Kidney (tissue), 14 donors: ENCODE measurements around the gene RANBP3. TPM values are rescaled to one million over a fixed set of nuclear protein-coding genes. Genes with fewer than 3 reads are reported as not detected.
A peak's percentile ranks its signal among the peaks of the same experiment; 100 is the strongest.

ENCODE experiments used
- DNase-seq, 5 donors: peaks; one replicate each; pipeline ENCODE4 v3.0.0-alpha.2; 2013 to 2020
- FAIRE-seq: peaks from 2 replicates; lab custom pipeline; 2012; peaks lifted over from hg19 to GRCh38; lab: Jason Lieb, UNC
- H3K27ac ChIP-seq, 2 donors: one replicate each; pipeline ENCODE4 v1.7.0; 2013; ENCODE audit warnings: low read depth in 2 of 2, low read length in 2 of 2, inconsistent platforms in 1 of 2
- H3K27me3 ChIP-seq: one replicate; pipeline ENCODE4 v1.7.1; 2013; ENCODE audit warnings: low read length, inconsistent platforms; ENCODE audit not compliant: control insufficient read depth, insufficient read depth
- H3K36me3 ChIP-seq, 3 donors: one replicate each; pipeline versions ENCODE4 v1.7.0 to v1.7.1; 2013; ENCODE audit warnings: low read length in 3 of 3, control low read depth in 1 of 3, inconsistent platforms in 1 of 3; ENCODE audit not compliant: insufficient read depth in 3 of 3, control insufficient read depth in 2 of 3
- H3K4me1 ChIP-seq, 3 donors: one replicate each; pipeline versions ENCODE4 v1.7.0 to v1.7.1; 2013; ENCODE audit warnings: low read length in 3 of 3, inconsistent platforms in 1 of 3, low read depth in 1 of 3; ENCODE audit not compliant: control insufficient read depth in 2 of 3, insufficient read depth in 2 of 3
- H3K4me3 ChIP-seq, 3 donors: one replicate each; pipeline versions ENCODE4 v1.7.0 to v1.8.1; 2013; ENCODE audit warnings: low read length in 3 of 3, control low read depth in 1 of 3, inconsistent platforms in 1 of 3
- H3K9ac ChIP-seq, 3 donors: one replicate each; pipeline versions ENCODE4 v1.7.0 to v1.7.1; 2013; ENCODE audit warnings: low read length in 3 of 3, control low read depth in 1 of 3, inconsistent platforms in 1 of 3
- H3K9me3 ChIP-seq, 3 donors: one replicate each; pipeline versions ENCODE4 v1.7.0 to v1.7.1; 2013; ENCODE audit warnings: low read length in 3 of 3, control low read depth in 1 of 3, inconsistent platforms in 1 of 3; ENCODE audit not compliant: control insufficient read depth in 2 of 3, insufficient read depth in 1 of 3
- CTCF ChIP-seq: IDR thresholded peaks from 3 replicates; pipeline ENCODE4 v1.5.1; 2012; ENCODE audit warnings: mild to moderate bottlenecking, moderate library complexity, borderline replicate concordance; ENCODE audit not compliant: insufficient read depth; ENCODE audit errors: extremely low read depth
- intact Hi-C: fragments of 100-400 bp; cut with DNase I; formaldehyde crosslinking; loops from one replicate; pipeline ENCODE4 v1.11.1; 2022
- polyA plus RNA-seq: library from polyadenylated mRNA; stranded (reverse); fragments of 350-450 nt; fragmentation: Illumina TruSeq; extraction: RNeasy Lipid Tissue Mini Kit (QIAGEN cat#74804); gene quantifications from one replicate; pipeline ENCODE4 v1.2.3, GENCODE V29; 2014; ENCODE audit warnings: low read depth, low replicate concordance; ENCODE audit not compliant: insufficient read depth
- total RNA-seq: library from RNA; stranded (reverse); fragmentation: NEBNext Ultra II Directional; extraction: Animal tissue kit (Norgen Biotek cat#: 25700); gene quantifications from one replicate; pipeline ENCODE4 v1.2.1, GENCODE V29; 2021
- donor health status: control.
- donor health status: control.
- donor health status: control.
- donor health status: control.
- donor health status: control.
- donor health status: DM: yes; HTN: yes; CAD: no.
- donor health status: Normal renal cell carcinoma (clear cell type).

RANBP3 gene
- total and polyA plus RNA-seq, 2 donors from 2014 or later = 33.7 to 69.7 TPM

GRCh38 chr19:5978606-5979552 is 939 bp upstream of the RANBP3 start:
- peaks cover 0 to 6% (median 2%) of the 10 kb centered on the region in 3 donors for H3K36me3 ChIP-seq
- TF ChIP-seq CTCF = no peak
- FAIRE-seq = no peak
- intact Hi-C loops = no loop called here
- H3K4me1 ChIP-seq = peaks cover 0 to 21% (median 15%) of the 10 kb centered on the region in 3 donors
- H3K27ac ChIP-seq = peak overlapping the region; percentile 80 to 83
- H3K9ac ChIP-seq = peak overlapping the region; percentile 22 to 60 (median 51)
- H3K4me3 ChIP-seq = peak overlapping the region; percentile 38 to 63 (median 51)
- no peak for DNase-seq
- no peaks in the 10 kb centered on the region for H3K27me3 ChIP-seq
- no peaks in the 10 kb centered on the region for H3K9me3 ChIP-seq

GRCh38 chr19:5977222-5977784 is 637 bp downstream of the RANBP3 start:
- intact Hi-C loops = no loop called here
- FAIRE-seq (no peak), DNase-seq (no peak)
- peak overlapping the region; percentile 74 to 80 for H3K27ac ChIP-seq
- no peaks in the 10 kb centered on the region for H3K9me3 ChIP-seq
- peak overlapping the region; percentile 68 to 76 (median 75) for H3K4me3 ChIP-seq
- peak overlapping the region; percentile 38 to 92 (median 43) for H3K9ac ChIP-seq
- no peak for TF ChIP-seq CTCF
- peaks cover 0 to 6% (median 2%) of the 10 kb centered on the region in 3 donors for H3K36me3 ChIP-seq
- H3K27me3 ChIP-seq = no peaks in the 10 kb centered on the region
- peaks cover 0 to 21% (median 15%) of the 10 kb centered on the region in 3 donors for H3K4me1 ChIP-seq

GRCh38 chr19:5976768-5977167 is 1.2 kb downstream of the RANBP3 start:
- no peak for TF ChIP-seq CTCF
- DNase-seq = peak in 1 of 5 donors; percentile 37
- Histone ChIP-seq H3K9me3 (no peaks in the 10 kb centered on the region), H3K4me1 (peaks cover 0 to 21% (median 15%) of the 10 kb centered on the region in 3 donors), H3K27me3 (no peaks in the 10 kb centered on the region), H3K36me3 (peaks cover 0 to 6% (median 2%) of the 10 kb centered on the region in 3 donors), H3K9ac (peak overlapping the region; percentile 7 to 43 (median 38)), H3K27ac (no peak overlapping the region), H3K4me3 (peak overlapping the region; percentile 68 to 76 (median 75))
- no peak for FAIRE-seq
- intact Hi-C loops = no loop called here
